GM18526 (cell line): ENCODE data around the gene FMN2.

Experiments
- POLR2A ChIP-seq: IDR thresholded peaks from 3 replicates; pipeline ENCODE4 v1.6.1; 2011; ENCODE audit not compliant: insufficient read length; ENCODE audit errors: extremely low read depth

Gene FMN2

GRCh38 chr1:240500647-240501046 lies 409.0 kb downstream of the FMN2 start:
- no peak for TF ChIP-seq POLR2A

- no peak for TF ChIP-seq POLR2A
Measured at GRCh38 chr1:240501115-240501514, 409.4 kb downstream of the FMN2 start.

- no peak for TF ChIP-seq POLR2A
Measured at GRCh38 chr1:240503036-240503435, 411.4 kb downstream of the FMN2 start.

DNA sequence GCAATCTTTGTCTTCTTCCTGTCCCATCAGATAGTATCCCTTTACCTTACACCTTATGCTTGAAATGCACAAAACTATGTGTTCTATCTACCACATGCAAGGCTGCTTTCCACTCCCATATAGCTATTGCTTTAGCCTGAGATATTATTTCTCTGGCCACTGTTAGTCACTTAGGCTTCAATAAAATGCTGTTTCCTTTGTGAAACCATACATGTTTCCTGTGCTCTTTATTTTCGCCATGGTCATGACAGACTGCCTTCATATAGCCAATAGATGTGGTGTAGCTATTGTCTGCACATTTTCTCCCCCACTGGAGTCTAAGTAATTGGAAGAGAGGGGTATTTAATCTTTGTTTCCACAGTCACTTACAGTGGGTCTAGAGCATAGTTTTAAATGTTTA lies 411.9 kb downstream of the FMN2 start:
- TF ChIP-seq POLR2A, result no peak

GRCh38 chr1:240506176-240506575 lies 414.5 kb downstream of the FMN2 start:
- no peak for TF ChIP-seq POLR2A

DNA sequence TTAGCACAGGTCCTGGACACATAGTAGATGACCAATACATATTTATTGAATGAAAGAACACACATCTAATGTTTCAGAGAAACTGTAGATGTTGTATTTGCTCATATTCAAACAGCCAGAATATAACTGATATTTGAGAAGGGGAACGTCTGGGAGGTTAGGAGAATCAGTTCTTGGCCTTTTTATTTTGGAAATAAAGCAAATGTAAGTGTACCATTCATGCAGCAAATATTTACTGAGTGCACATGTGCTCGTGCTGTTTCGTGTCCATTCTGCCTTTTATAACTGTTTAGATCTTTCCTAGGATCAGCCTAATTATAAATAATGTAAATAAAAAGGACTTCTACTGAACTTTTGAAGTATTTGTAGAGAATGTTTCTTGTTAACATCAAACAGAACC lies 416.5 kb downstream of the FMN2 start:
- TF ChIP-seq POLR2A, result no peak

DNA sequence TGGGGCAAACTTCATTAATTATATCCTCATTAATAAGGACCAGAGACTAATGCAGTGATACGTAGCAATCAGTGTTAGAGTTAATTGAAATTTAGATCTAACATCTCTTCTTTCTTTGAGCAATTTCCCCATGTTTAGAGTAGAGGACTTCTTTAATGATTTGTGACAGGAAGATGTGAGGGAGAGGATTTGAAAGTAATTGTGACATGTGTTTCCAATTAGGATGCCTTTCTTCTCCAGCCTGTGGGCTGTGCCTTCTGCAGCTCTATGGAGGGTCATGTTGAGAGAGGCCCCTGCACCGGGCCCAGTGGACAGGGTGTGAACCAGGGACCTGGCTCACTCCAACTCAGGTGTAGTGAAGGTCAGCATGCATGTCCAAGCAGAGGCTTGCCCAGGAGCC lies 417.3 kb downstream of the FMN2 start:
- TF ChIP-seq POLR2A, result no peak

DNA sequence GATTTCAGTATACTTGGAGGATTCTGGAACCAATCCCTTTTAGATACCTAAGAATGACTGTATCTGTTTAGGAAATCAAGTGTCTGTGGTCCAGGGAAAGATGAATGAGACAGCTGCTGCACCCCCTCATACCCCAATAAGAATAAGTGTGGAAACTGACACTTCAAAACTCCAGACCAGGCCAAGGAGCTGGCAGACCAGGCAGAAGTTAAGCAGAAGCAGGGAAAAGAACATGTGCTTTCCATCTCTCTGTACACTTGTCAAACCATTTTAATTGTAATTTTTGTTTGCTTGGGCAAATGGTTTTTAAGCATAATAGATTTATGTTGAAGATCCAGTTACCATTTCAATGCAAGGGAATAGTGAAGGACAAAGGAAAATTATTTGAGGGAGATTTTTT lies 420.1 kb downstream of the FMN2 start:
- TF ChIP-seq POLR2A, result no peak

DNA sequence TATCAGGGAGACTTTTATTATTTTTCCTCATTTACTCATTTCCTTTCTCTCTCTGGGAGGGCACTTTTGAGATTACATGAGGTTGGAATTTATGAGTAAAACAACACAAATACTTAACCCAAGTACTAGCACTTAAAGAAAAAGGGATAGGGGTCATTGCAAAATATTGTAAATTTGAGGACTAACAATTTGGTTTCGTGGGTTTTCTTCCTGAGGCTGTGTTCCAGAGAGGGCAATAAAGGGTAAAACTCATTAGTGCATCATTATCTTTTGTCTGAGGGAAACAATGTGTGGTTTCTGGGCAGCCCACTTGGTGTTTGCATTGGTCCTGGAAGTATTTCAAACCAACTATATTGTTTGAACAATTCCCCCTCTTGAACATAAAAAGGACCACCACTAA lies 423.8 kb downstream of the FMN2 start:
- no peak for TF ChIP-seq POLR2A

DNA sequence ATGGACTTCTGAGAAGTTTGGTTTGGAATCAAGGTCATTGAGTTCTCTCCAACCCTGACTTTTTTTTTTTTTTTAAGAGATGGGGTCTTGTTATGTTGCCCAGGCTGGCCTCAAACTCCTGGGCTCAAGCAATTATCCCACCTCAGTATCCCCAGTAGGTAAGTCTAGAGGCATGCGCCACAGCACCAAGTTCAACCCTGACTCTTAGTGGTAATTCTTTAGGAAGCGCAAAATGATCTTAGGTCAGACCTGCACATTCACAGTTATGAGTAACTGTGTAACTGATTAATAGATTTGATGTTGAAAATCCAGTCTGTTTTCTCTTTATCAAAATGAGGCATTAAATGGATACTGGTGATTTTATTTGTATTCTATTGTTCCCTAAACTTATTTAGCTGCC lies 424.4 kb downstream of the FMN2 start:
- no peak for TF ChIP-seq POLR2A

DNA sequence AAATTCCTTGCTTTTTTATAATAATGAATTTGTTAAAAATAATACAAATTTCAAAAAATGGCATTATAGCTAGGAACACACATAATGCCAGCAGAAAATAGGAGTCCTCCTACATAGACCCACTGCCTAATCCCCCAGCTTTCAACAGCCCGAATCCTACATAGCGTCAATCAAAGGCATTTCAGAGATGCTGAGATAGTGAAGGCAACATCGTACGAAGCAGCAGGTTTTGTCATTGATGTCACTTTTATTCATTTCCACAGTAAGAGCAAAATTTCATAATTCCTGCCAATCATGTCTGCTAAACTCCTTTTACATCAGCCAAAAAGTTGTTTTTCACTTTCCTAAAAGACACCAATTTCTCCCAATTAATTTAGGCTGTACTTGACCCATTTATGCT lies 426.2 kb downstream of the FMN2 start:
- no peak for TF ChIP-seq POLR2A

DNA sequence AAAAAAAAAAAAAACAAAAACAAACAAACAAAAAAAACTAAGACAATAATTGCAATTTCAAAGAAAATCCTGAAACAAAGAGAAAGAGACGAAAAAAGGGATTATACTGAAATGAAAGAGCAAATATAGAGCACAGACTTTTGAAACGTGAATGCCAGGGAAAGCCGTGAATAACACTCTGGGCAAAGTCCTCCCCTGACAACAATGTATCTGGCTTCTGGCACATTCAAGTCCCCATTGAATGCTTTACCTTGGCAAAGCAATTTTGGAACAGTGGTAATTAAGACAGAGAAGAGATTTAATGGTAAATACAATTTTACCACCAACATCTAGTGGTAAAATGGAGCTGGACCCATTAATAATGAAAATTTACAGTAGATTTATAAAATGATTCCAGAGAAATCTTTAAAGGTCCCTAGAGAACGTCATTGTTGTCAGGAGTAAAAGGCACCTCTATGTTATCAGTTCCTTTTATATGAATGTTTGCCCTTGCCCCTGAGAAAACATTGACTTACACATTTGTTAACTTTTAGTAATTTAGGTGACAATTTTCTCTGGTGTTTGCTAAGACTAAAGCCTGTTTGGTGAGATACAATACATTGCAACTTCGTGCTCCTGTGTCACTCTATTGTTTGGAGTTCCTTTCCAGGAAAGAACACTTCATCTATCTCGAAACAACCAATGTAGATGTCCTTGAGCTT lies 430.6 kb downstream of the FMN2 start:
- no peak for TF ChIP-seq POLR2A

DNA sequence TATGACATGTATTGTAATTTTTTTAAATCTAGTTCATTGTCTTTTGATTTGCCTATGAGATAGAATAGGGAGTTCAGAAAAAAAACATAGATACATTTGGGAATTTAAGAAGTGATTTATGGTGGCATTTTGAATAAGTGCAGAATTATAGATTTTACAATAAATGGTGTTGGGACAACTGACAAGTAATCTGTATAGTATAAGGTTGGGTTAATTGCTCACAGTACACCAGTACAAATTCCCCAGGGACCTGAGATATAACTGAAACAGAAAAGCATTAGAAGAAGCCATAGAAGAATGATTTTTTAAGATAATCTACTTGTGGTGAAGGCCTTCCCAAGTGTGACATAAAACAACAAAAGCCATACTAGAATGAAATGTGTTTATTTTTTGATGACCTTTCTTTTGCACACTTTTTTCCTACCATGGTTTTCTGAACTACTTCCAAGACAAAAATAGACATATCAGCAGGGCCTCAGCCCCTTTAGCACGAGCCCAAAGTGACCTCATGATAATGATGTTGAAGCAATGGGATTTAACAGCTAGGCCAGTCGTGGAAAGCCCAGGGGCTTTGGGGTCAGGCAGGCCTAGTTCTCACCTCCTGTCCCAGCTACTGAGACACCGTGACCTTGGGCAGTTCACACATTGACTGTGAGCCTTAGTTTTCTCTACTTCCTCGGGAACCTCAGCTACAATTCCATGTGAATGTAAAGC lies 432.8 kb downstream of the FMN2 start:
- no peak for TF ChIP-seq POLR2A
